Thyroid gland (tissue), 4 donors: ENCODE measurements around the gene OR10V1.
"Not testable (repeated sequence)": the region's sequence is repeated elsewhere in the genome, so short reads cannot be mapped to it uniquely, and the experiment has no call there.

ENCODE experiments used
- CTCF ChIP-seq, 6 experiments: fragments of 200-600 bp in 3 of 6; fragments of 450-650 bp in 3 of 6; sonication (generic) in 3 of 6; IDR thresholded peaks; one replicate each; pipeline ENCODE4 v1.5.1; 2016 to 2019; ENCODE audit warnings: antibody characterized with exemption in 6 of 6, mild to moderate bottlenecking in 2 of 6, inconsistent platforms in 1 of 6, moderate library complexity in 1 of 6
- POLR2A ChIP-seq, 2 donors: fragments of 450-650 bp; IDR thresholded peaks; one replicate each; pipeline ENCODE4 v1.6.1; 2017; ENCODE audit warnings: antibody characterized with exemption in 2 of 2, mild to moderate bottlenecking in 2 of 2, moderate library complexity in 1 of 2

GRCh38 chr11:59703515-59703914 lies 10.1 kb downstream of the OR10V1 start:
- TF ChIP-seq CTCF, POLR2A (IDR thresholded peaks at IDR 0.05): not testable (repeated sequence)
